ENCODE data around the gene IVD. TPM values are rescaled to one million over a fixed set of nuclear protein-coding genes. Genes with fewer than 3 reads are reported as not detected.

IVD gene
- polyA plus RNA-seq, 1 donor: 51.2 TPM

GRCh38 chr15:40413036-40413435 is 7.4 kb downstream of the IVD start:
- Histone ChIP-seq H3K4me1 (ENCODE audit: control insufficient read depth, insufficient read depth, low read length) (peaks cover 7% of the 10 kb centered on the region), H3K4me3 (ENCODE audit: low read length) (no peak overlapping the region), H3K9me3 (ENCODE audit: control insufficient read depth, low read depth, low read length) (no peaks in the 10 kb centered on the region), H3K36me3 (ENCODE audit: control insufficient read depth, insufficient read depth, low read length) (peaks cover 74% of the 10 kb centered on the region), H3K27ac (ENCODE audit: low read length) (no peak overlapping the region), H3K27me3 (ENCODE audit: control insufficient read depth, insufficient read depth, low read length) (no peaks in the 10 kb centered on the region)
- DNase-seq: no peak
- WGBS (ENCODE audit: insufficient coverage, low lambda C conversion rate): no CpG with 5 or more reads among the region's 9 CpGs

- no CpG with 5 or more reads among the region's 7 CpGs for WGBS (ENCODE audit: insufficient coverage, low lambda C conversion rate)
- no peak for DNase-seq
- H3K4me3 ChIP-seq (ENCODE audit: low read length): no peak overlapping the region
- peaks cover 7% of the 10 kb centered on the region for H3K4me1 ChIP-seq (ENCODE audit: control insufficient read depth, insufficient read depth, low read length)
- no peaks in the 10 kb centered on the region for H3K27me3 ChIP-seq (ENCODE audit: control insufficient read depth, insufficient read depth, low read length)
- H3K36me3 ChIP-seq (ENCODE audit: control insufficient read depth, insufficient read depth, low read length): peaks cover 73% of the 10 kb centered on the region
- H3K27ac ChIP-seq (ENCODE audit: low read length): no peak overlapping the region
- no peaks in the 10 kb centered on the region for H3K9me3 ChIP-seq (ENCODE audit: control insufficient read depth, low read depth, low read length)
Observed at GRCh38 chr15:40414816-40415215, 9.2 kb downstream of the IVD start.

GRCh38 chr15:40415226-40415625 is 9.6 kb downstream of the IVD start:
- H3K9me3 ChIP-seq (ENCODE audit: control insufficient read depth, low read depth, low read length): no peaks in the 10 kb centered on the region
- no peak for DNase-seq
- no CpG with 5 or more reads among the region's 10 CpGs for WGBS (ENCODE audit: insufficient coverage, low lambda C conversion rate)
- H3K4me3 ChIP-seq (ENCODE audit: low read length): no peak overlapping the region
- peaks cover 7% of the 10 kb centered on the region for H3K4me1 ChIP-seq (ENCODE audit: control insufficient read depth, insufficient read depth, low read length)
- H3K36me3 ChIP-seq (ENCODE audit: control insufficient read depth, insufficient read depth, low read length): peaks cover 70% of the 10 kb centered on the region
- no peak overlapping the region for H3K27ac ChIP-seq (ENCODE audit: low read length)
- H3K27me3 ChIP-seq (ENCODE audit: control insufficient read depth, insufficient read depth, low read length): no peaks in the 10 kb centered on the region

- Histone ChIP-seq H3K36me3 (ENCODE audit: control insufficient read depth, insufficient read depth, low read length) (peaks cover 62% of the 10 kb centered on the region), H3K4me1 (ENCODE audit: control insufficient read depth, insufficient read depth, low read length) (peaks cover 7% of the 10 kb centered on the region), H3K4me3 (ENCODE audit: low read length) (no peak overlapping the region), H3K27ac (ENCODE audit: low read length) (no peak overlapping the region), H3K9me3 (ENCODE audit: control insufficient read depth, low read depth, low read length) (no peaks in the 10 kb centered on the region), H3K27me3 (ENCODE audit: control insufficient read depth, insufficient read depth, low read length) (no peaks in the 10 kb centered on the region)
- no peak for DNase-seq
- WGBS (ENCODE audit: insufficient coverage, low lambda C conversion rate): no CpG with 5 or more reads among the region's 14 CpGs
Observed at GRCh38 chr15:40416056-40416455, 10.5 kb downstream of the IVD start.

GRCh38 chr15:40418126-40418525 is 12.5 kb downstream of the IVD start:
- no peak for DNase-seq
- Histone ChIP-seq H3K4me1 (ENCODE audit: control insufficient read depth, insufficient read depth, low read length) (peaks cover 7% of the 10 kb centered on the region), H3K9me3 (ENCODE audit: control insufficient read depth, low read depth, low read length) (no peaks in the 10 kb centered on the region), H3K4me3 (ENCODE audit: low read length) (no peak overlapping the region), H3K27ac (ENCODE audit: low read length) (no peak overlapping the region), H3K36me3 (ENCODE audit: control insufficient read depth, insufficient read depth, low read length) (peaks cover 45% of the 10 kb centered on the region), H3K27me3 (ENCODE audit: control insufficient read depth, insufficient read depth, low read length) (peaks cover 3% of the 10 kb centered on the region)
- no CpG with 5 or more reads among the region's 10 CpGs for whole genome bisulfite sequencing (ENCODE audit: insufficient coverage, low lambda C conversion rate)

- no peak overlapping the region for H3K4me3 ChIP-seq (ENCODE audit: low read length)
- peaks cover 24% of the 10 kb centered on the region for H3K36me3 ChIP-seq (ENCODE audit: control insufficient read depth, insufficient read depth, low read length)
- H3K27me3 ChIP-seq (ENCODE audit: control insufficient read depth, insufficient read depth, low read length): peaks cover 3% of the 10 kb centered on the region
- H3K9me3 ChIP-seq (ENCODE audit: control insufficient read depth, low read depth, low read length): no peaks in the 10 kb centered on the region
- WGBS (ENCODE audit: insufficient coverage, low lambda C conversion rate): no CpG with 5 or more reads among the region's 11 CpGs
- peaks cover 7% of the 10 kb centered on the region for H3K4me1 ChIP-seq (ENCODE audit: control insufficient read depth, insufficient read depth, low read length)
- DNase-seq: no peak
- no peak overlapping the region for H3K27ac ChIP-seq (ENCODE audit: low read length)
Observed at GRCh38 chr15:40420071-40420713, 14.6 kb downstream of the IVD start.

GRCh38 chr15:40420793-40421192 is 15.2 kb downstream of the IVD start:
- Histone ChIP-seq H3K27ac (ENCODE audit: low read length) (no peak overlapping the region), H3K36me3 (ENCODE audit: control insufficient read depth, insufficient read depth, low read length) (peaks cover 19% of the 10 kb centered on the region), H3K9me3 (ENCODE audit: control insufficient read depth, low read depth, low read length) (no peaks in the 10 kb centered on the region), H3K4me1 (ENCODE audit: control insufficient read depth, insufficient read depth, low read length) (peaks cover 7% of the 10 kb centered on the region), H3K27me3 (ENCODE audit: control insufficient read depth, insufficient read depth, low read length) (peaks cover 3% of the 10 kb centered on the region), H3K4me3 (ENCODE audit: low read length) (no peak overlapping the region)
- DNase-seq: peak in 1 of 2 donors; percentile 16
- WGBS (ENCODE audit: insufficient coverage, low lambda C conversion rate): 67% methylated on average over 1 of the region's 3 CpGs

- WGBS (ENCODE audit: insufficient coverage, low lambda C conversion rate): no CpG with 5 or more reads among the region's 31 CpGs
- peak; percentile 65 to 73 for DNase-seq
- Histone ChIP-seq H3K36me3 (ENCODE audit: control insufficient read depth, insufficient read depth, low read length) (peaks cover 12% of the 10 kb centered on the region), H3K9me3 (ENCODE audit: control insufficient read depth, low read depth, low read length) (no peaks in the 10 kb centered on the region), H3K4me3 (ENCODE audit: low read length) (no peak overlapping the region), H3K27me3 (ENCODE audit: control insufficient read depth, insufficient read depth, low read length) (peaks cover 3% of the 10 kb centered on the region), H3K27ac (ENCODE audit: low read length) (no peak overlapping the region), H3K4me1 (ENCODE audit: control insufficient read depth, insufficient read depth, low read length) (peaks cover 7% of the 10 kb centered on the region)
Observed at GRCh38 chr15:40421246-40422157, 15.9 kb downstream of the IVD start.

GRCh38 chr15:40424483-40425115 is 19.0 kb downstream of the IVD start:
- no CpG with 5 or more reads among the region's 6 CpGs for WGBS (ENCODE audit: insufficient coverage, low lambda C conversion rate)
- no peak overlapping the region for H3K4me3 ChIP-seq (ENCODE audit: low read length)
- peaks cover 7% of the 10 kb centered on the region for H3K4me1 ChIP-seq (ENCODE audit: control insufficient read depth, insufficient read depth, low read length)
- H3K27ac ChIP-seq (ENCODE audit: low read length): no peak overlapping the region
- peaks cover 3% of the 10 kb centered on the region for H3K27me3 ChIP-seq (ENCODE audit: control insufficient read depth, insufficient read depth, low read length)
- no peaks in the 10 kb centered on the region for H3K36me3 ChIP-seq (ENCODE audit: control insufficient read depth, insufficient read depth, low read length)
- DNase-seq: no peak
- H3K9me3 ChIP-seq (ENCODE audit: control insufficient read depth, low read depth, low read length): no peaks in the 10 kb centered on the region

GRCh38 chr15:40425681-40426080 is 20.1 kb downstream of the IVD start:
- H3K36me3 ChIP-seq (ENCODE audit: control insufficient read depth, insufficient read depth, low read length): no peaks in the 10 kb centered on the region
- no peaks in the 10 kb centered on the region for H3K9me3 ChIP-seq (ENCODE audit: control insufficient read depth, low read depth, low read length)
- DNase-seq: no peak
- H3K27ac ChIP-seq (ENCODE audit: low read length): no peak overlapping the region
- no peak overlapping the region for H3K4me3 ChIP-seq (ENCODE audit: low read length)
- WGBS (ENCODE audit: insufficient coverage, low lambda C conversion rate): no CpG with 5 or more reads among the region's 5 CpGs
- H3K27me3 ChIP-seq (ENCODE audit: control insufficient read depth, insufficient read depth, low read length): peaks cover 3% of the 10 kb centered on the region
- H3K4me1 ChIP-seq (ENCODE audit: control insufficient read depth, insufficient read depth, low read length): peaks cover 7% of the 10 kb centered on the region

All from large intestine (tissue), 3 donors.